ENCODE results near the gene NCAM1. TPM values are rescaled to one million over a fixed set of nuclear protein-coding genes. Genes with fewer than 3 reads are reported as not detected.
"Not testable (repeated sequence)": the region's sequence is repeated elsewhere in the genome, so short reads cannot be mapped to it uniquely, and the experiment has no call there.

Gene NCAM1
- total RNA-seq, 2 experiments from 2014 or later, result 0.72 to 1.0 TPM

DNA sequence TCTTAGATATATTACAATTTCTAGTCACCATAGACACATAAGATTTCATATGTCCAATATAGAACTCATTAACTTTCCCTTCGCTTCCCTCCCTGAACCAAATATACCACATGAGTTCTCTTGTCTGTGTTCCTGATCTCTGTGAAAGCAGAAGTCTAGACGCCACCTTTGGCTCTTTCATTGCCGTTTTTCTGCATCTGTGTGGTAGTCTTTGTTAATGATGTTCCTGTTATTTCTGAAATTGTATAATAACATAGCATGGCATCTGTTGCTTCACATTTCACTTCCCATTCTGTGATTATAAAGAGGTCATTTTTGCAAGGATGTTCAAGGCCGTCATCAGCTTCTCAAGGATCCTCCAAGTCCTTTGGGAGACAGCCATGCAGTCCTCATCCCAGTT lies 58.5 kb downstream of the NCAM1 start:
- Mint-ChIP-seq H3K27ac (no peak overlapping the region), H3K36me3 (no peaks in the 10 kb centered on the region), H3K27me3 (peaks cover 2% of the 10 kb centered on the region), H3K4me3 (no peak overlapping the region), H3K4me1 (no peaks in the 10 kb centered on the region), H3K9me3 (no peaks in the 10 kb centered on the region)
- POLR2A ChIA-PET, result no interaction called here
- no peak for DNase-seq
- ATAC-seq (ENCODE audit: low read depth), result no peak

DNA sequence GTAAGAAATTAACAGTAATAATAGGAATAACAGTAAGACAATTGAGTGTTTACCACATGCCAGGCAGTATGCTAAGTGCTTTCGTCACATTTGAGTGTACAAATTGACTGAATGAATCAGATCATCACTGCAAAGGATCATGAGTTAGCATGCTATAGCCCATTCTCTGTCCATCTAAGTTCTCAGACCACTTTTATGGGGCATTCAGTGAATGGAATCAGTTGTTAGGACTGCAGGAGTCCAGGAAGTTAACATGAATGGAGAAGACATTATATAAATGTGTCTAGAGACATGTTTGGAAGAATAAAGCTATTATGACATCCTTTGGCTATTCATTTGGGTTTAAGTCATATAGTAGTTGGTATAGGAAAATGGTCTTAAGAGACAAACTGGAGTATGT lies 59.9 kb downstream of the NCAM1 start:
- ATAC-seq (ENCODE audit: low read depth) (no peak), DNase-seq (no peak)
- no peaks in the 10 kb centered on the region for H3K9me3 Mint-ChIP-seq
- no peak overlapping the region for H3K4me3 Mint-ChIP-seq
- H3K27ac Mint-ChIP-seq, result no peak overlapping the region
- POLR2A ChIA-PET, result no interaction called here
- H3K36me3 Mint-ChIP-seq, result no peaks in the 10 kb centered on the region
- no peaks in the 10 kb centered on the region for H3K4me1 Mint-ChIP-seq
- H3K27me3 Mint-ChIP-seq, result peaks cover 2% of the 10 kb centered on the region

DNA sequence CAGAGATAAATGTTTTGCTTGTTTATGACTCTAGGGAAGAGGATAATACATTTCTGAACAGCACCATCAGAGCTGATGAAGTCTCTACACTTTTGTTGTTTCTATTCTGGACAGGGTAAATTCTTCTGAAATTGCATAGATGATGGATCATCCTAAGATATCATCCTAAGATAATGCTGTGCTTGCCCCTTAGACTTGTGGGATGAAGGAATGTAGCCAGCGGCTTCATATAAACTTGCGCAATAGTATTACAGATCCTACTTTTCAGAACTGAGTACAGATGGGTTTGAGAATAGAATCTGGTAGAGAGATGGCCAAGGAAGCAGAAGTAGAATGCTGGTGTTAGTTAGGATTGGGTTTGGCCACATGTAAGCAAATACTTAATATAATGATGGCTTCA lies 61.0 kb downstream of the NCAM1 start:
- no peak for ATAC-seq (ENCODE audit: low read depth)
- Mint-ChIP-seq H3K4me3 (no peak overlapping the region), H3K27ac (no peak overlapping the region), H3K27me3 (peaks cover 2% of the 10 kb centered on the region), H3K36me3 (no peaks in the 10 kb centered on the region), H3K4me1 (no peaks in the 10 kb centered on the region), H3K9me3 (no peaks in the 10 kb centered on the region)
- POLR2A ChIA-PET, result no interaction called here
- no peak for DNase-seq

DNA sequence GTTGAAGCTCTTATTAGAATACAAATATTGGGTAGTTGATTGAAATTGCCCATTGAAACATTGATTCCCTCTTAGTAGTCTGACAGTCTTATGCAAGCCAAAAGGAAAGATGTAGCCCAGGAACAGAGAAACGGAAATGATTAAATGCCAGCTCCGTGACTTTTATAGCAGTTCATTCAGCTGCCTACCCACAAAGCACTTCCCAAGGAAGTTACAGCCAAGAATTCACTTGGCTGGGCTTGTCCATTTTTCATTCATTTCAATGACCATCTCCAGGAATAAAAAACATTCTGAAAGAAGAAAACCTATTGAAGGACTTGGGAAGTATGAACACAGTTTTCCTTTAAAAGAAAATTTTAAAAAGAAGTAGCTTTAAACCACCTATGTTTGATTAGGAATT lies 62.0 kb downstream of the NCAM1 start:
- H3K9me3 Mint-ChIP-seq, result no peaks in the 10 kb centered on the region
- POLR2A ChIA-PET, result no interaction called here
- ATAC-seq (ENCODE audit: low read depth) (no peak), DNase-seq (no peak)
- H3K4me3 Mint-ChIP-seq, result no peak overlapping the region
- no peaks in the 10 kb centered on the region for H3K4me1 Mint-ChIP-seq
- H3K36me3 Mint-ChIP-seq, result no peaks in the 10 kb centered on the region
- peaks cover 2% of the 10 kb centered on the region for H3K27me3 Mint-ChIP-seq
- H3K27ac Mint-ChIP-seq, result no peak overlapping the region

DNA sequence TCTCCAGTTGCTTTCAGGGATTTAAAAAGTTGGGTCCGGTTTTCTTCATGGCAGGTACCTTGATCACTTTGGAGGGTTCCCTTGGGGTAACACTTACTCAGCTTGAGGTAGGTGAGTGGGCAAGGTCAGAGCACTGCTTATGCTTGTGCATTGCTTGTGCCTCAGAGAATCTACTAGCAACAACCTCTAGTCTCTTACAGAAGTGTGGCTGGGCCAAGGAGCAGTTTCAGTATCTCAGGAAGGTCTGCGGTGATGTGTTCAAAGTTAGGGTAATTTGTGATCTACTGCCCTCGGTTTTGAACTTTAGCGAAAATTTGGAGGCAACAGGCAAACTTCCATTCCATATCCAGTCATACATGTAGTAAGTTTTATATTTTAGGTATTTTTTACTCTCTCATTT lies 62.8 kb downstream of the NCAM1 start:
- H3K9me3 Mint-ChIP-seq, result no peaks in the 10 kb centered on the region
- ATAC-seq (ENCODE audit: low read depth) (no peak), DNase-seq (no peak)
- no peak overlapping the region for H3K27ac Mint-ChIP-seq
- no peaks in the 10 kb centered on the region for H3K4me1 Mint-ChIP-seq
- H3K27me3 Mint-ChIP-seq, result peaks cover 6% of the 10 kb centered on the region
- no peaks in the 10 kb centered on the region for H3K36me3 Mint-ChIP-seq
- H3K4me3 Mint-ChIP-seq, result no peak overlapping the region
- POLR2A ChIA-PET, result no interaction called here

DNA sequence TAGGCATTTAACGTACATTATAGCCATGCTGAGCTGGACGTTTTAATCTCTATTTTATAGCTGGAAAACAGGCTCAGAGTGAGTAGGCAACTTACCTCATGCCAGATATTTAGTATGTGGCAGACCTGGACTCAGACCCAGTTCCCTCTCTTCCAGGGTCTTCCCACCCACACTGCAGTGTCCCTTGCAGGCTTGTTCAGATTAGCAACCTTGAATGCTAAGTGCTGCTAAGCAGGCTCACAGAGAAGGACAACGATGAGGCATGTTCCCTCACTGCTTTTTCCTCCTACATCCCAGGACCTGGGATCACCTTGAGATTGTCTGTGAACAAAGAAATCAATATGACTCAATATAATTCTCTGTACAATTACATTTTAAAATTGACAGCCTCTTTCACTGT lies 65.6 kb downstream of the NCAM1 start:
- POLR2A ChIA-PET, result no interaction called here
- Mint-ChIP-seq H3K36me3 (no peaks in the 10 kb centered on the region), H3K27me3 (peaks cover 11% of the 10 kb centered on the region), H3K27ac (no peak overlapping the region), H3K9me3 (no peaks in the 10 kb centered on the region), H3K4me1 (no peaks in the 10 kb centered on the region), H3K4me3 (no peak overlapping the region)
- DNase-seq (no peak), ATAC-seq (ENCODE audit: low read depth) (no peak)

DNA sequence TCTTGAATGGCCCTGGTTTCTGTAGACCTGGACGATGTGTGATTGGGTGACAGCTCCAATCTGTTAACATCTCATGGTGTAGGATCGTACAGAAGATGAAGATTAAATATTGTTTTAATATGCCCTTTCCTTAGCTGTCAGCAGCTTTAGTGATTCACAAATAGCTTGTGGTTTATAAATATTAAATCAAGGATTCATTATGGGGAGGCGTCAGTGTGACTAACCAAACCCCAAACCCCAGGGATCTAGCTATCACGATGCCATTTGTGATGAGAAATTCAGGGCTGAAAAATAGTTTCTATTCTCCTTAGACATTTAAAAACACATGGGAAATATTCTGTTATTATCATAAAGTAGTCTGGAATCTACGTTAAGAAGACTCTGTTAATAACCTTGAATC lies 73.4 kb downstream of the NCAM1 start:
- Mint-ChIP-seq H3K4me3 (no peak overlapping the region), H3K27me3 (peaks cover 2% of the 10 kb centered on the region), H3K27ac (no peak overlapping the region), H3K4me1 (no peaks in the 10 kb centered on the region), H3K9me3 (peaks cover 1% of the 10 kb centered on the region), H3K36me3 (no peaks in the 10 kb centered on the region)
- POLR2A ChIA-PET, result no interaction called here
- DNase-seq (no peak), ATAC-seq (ENCODE audit: low read depth) (no peak)

DNA sequence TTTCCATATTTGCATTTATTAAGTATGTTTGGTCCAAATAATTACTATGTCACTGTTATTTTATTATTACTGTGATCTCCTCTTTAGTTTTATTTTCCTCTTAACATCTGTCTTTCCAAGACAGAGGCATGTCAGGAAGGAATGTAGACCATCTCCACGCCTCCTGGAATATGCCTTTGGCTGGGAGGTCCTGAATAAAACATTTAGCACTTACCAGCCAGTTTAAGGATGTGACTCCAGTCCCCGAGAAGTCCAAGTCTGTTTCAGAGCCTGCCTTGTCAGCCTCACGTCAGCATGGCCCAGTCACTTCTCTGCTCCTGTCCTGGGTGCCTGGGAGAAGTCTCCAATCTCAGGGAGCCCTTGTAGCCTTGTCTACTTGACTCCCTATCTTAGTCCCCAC lies 74.5 kb downstream of the NCAM1 start:
- DNase-seq, result no peak
- Mint-ChIP-seq H3K27me3 (no peaks in the 10 kb centered on the region), H3K36me3 (no peaks in the 10 kb centered on the region), H3K27ac (no peak overlapping the region), H3K4me3 (no peak overlapping the region), H3K9me3 (peaks cover 1% of the 10 kb centered on the region), H3K4me1 (no peaks in the 10 kb centered on the region)
- POLR2A ChIA-PET, result no interaction called here
- ATAC-seq (ENCODE audit: low read depth), result no peak

DNA sequence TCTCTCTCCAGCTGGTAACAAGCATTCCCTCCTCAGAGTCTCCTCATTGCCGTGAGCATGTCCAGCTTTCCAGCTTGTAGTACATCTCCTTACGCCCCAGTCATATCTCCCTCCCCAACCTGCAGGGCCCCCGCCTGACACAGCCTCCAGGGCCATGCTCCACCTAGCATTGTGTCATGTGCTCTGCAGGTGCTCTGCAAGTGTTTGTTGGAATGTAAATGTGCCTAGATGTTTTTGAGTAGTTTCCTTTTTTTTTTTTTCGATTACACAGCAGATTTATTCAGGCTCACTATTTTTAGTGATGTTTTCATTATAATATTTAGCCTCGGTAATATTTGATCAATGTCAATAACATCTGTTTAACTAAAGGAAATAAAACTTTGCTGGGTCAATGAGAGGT lies 82.5 kb downstream of the NCAM1 start:
- POLR2A ChIA-PET, result no interaction called here
- H3K4me3 Mint-ChIP-seq, result no peak overlapping the region
- H3K27ac Mint-ChIP-seq, result no peak overlapping the region
- H3K36me3 Mint-ChIP-seq, result no peaks in the 10 kb centered on the region
- no peaks in the 10 kb centered on the region for H3K27me3 Mint-ChIP-seq
- no peak for DNase-seq
- H3K9me3 Mint-ChIP-seq, result peaks cover 3% of the 10 kb centered on the region
- ATAC-seq (ENCODE audit: low read depth), result no peak
- no peaks in the 10 kb centered on the region for H3K4me1 Mint-ChIP-seq

DNA sequence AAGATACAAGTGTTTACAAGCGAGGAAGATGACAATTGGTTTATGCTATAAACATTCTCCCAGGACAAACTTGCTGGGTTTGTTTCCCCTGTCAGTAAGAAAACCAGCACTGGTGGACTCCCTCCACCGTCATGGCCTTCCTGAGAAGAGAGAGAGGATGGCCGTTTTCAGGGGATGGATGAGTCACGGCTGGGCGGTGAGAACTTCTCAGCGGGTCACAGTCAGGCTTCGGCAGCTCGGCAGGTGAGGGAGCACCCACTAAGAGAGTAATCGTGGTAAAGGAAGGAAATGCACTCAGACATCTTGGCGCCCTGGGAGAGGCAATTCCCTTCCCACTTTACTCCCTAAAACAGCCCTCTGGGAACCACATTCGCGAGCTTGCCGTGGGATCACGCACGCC lies 83.9 kb downstream of the NCAM1 start:
- H3K27me3 Mint-ChIP-seq, result no peaks in the 10 kb centered on the region
- no peaks in the 10 kb centered on the region for H3K4me1 Mint-ChIP-seq
- POLR2A ChIA-PET, result no interaction called here
- DNase-seq (no peak), ATAC-seq (ENCODE audit: low read depth) (no peak)
- no peak overlapping the region for H3K4me3 Mint-ChIP-seq
- H3K27ac Mint-ChIP-seq, result no peak overlapping the region
- H3K36me3 Mint-ChIP-seq, result no peaks in the 10 kb centered on the region
- H3K9me3 Mint-ChIP-seq, result peaks cover 2% of the 10 kb centered on the region

DNA sequence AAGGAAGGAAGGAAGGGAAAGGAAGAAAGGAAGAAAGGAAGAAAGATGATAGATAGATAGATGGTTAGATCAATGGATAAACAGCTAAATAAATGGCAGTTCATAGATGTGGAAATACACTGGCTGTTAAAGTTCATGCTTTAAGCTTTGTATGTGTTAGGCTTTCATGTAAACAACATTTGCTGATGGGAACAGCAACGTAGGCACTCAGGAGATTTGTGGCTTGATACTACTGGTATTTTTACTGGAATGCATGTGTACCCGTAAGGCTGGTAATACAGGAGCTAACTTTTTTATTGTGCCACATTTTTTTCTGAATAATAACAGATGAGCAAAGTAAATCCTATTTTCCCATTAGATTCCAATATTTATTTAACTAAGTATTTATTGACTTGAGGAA lies 85.6 kb downstream of the NCAM1 start:
- peaks cover 3% of the 10 kb centered on the region for H3K9me3 Mint-ChIP-seq
- H3K4me3 Mint-ChIP-seq, result no peak overlapping the region
- no peak for ATAC-seq (ENCODE audit: low read depth)
- H3K27me3 Mint-ChIP-seq, result no peaks in the 10 kb centered on the region
- no peak overlapping the region for H3K27ac Mint-ChIP-seq
- no peaks in the 10 kb centered on the region for H3K36me3 Mint-ChIP-seq
- POLR2A ChIA-PET, result no interaction called here
- H3K4me1 Mint-ChIP-seq, result no peaks in the 10 kb centered on the region
- no peak for DNase-seq

DNA sequence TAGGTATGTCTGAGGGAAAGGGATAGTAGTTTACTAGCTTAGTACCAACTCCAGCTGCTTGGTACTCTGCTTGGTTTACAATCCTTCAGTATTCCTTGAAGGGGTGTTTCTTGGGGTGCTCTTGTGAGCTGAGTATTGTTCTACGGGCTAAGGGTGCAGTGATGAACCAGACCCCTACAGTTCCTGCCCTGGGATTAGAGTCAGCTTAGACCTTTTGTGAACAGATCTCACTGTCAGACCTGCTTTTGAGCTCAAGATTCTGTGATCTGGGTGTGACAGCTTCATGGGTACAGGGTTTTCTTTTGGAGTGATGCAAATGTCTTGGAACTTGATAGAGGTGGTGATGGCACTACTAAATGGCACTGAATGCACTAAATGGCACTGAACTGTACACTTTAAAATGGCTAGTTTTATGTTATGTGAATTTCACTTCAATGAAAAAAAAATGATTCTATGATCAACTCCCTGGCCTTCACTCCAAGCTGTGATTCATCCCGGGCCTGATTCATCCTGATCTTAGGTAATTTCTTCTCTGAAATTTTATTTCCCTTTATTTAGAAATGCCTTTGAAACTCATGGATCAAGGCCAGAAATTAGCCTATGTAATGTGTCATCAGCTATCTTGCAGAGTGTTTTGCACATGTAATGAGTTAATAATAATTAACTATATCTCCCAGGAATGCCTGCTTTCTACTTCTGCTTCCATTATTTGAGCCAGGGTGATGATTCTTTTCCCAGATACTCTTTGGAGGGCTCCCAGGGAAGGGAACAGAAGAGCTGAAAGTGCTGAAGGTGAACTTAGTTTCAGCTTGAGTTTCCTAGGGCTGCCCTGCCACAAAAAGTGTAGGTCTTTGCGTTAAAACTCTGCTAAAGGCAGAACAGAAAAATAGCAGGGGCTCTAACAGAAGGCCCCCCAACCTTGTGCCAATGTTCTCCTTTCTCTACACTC lies 87.9 kb downstream of the NCAM1 start:
- no peak for ATAC-seq (ENCODE audit: low read depth)
- POLR2A ChIA-PET, result no interaction called here
- Mint-ChIP-seq H3K27me3 (no peaks in the 10 kb centered on the region), H3K36me3 (no peaks in the 10 kb centered on the region), H3K4me1 (no peaks in the 10 kb centered on the region), H3K4me3 (no peak overlapping the region), H3K27ac (no peak overlapping the region), H3K9me3 (peaks cover 1% of the 10 kb centered on the region)
- DNase-seq, result no peak

DNA sequence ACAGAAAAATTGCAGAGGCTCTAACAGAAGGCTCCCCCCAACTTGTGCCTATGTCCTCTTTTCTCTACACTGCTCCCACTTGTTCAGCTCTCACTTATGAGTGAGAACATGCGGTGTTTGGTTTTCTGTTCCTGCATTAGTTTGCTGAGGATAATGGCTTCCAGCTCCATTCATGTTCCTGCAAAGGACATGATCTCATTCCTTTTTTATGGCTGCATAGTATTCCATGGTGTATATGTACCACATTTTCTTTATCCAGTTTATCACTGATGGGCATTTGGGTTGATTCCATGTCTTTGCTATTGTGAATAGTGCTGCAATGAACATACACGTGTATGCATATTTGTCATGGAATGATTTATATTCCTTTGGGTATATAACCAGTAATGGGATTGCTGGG lies 91.8 kb downstream of the NCAM1 start:
- ATAC-seq (ENCODE audit: low read depth); H3K4me1 Mint-ChIP-seq; H3K27ac Mint-ChIP-seq; POLR2A ChIA-PET; H3K36me3 Mint-ChIP-seq; DNase-seq; H3K4me3 Mint-ChIP-seq; H3K9me3 Mint-ChIP-seq; H3K27me3 Mint-ChIP-seq: not testable (repeated sequence)

DNA sequence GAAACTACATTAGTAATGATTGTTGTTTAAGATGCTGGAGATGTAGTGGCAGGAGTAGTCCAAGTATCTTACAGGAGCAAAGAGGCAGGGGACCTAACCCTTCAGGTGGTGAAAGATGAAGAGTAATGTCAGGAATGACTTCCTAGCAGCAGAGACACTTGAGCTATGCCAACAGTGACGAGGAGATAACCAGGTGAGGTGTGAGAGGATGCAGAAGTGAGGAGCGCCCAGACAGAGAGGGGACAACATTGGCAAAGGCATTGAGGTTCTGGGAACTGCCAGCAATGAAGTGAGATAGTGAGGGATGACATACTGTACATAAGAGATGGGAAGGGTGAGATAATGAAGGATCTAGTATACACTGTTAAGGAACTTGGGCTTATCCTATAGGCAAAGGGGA lies 95.8 kb downstream of the NCAM1 start:
- peaks cover 3% of the 10 kb centered on the region for H3K27me3 Mint-ChIP-seq
- DNase-seq (no peak), ATAC-seq (ENCODE audit: low read depth) (no peak)
- no peaks in the 10 kb centered on the region for H3K9me3 Mint-ChIP-seq
- H3K4me1 Mint-ChIP-seq, result no peaks in the 10 kb centered on the region
- POLR2A ChIA-PET, result no interaction called here
- no peaks in the 10 kb centered on the region for H3K36me3 Mint-ChIP-seq
- no peak overlapping the region for H3K27ac Mint-ChIP-seq
- no peak overlapping the region for H3K4me3 Mint-ChIP-seq

DNA sequence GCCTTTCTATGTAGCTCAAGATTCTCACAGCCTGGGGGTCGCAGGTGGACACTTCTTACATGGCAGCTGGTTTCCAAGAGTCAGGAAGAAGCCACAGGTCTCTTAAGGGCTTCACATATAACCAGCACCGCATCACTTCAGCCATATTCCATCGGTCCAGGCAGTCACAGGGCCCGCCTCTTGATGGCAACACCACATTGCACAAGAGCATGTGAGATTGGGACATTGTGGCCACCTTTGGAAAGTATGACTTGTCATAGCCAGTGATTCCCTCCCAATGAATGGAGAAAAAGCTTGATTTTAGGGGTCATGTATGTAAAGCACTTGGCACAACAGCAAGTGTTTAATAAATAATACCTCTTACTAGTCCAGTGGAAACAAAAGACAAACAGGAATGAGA lies 98.3 kb downstream of the NCAM1 start:
- no peak overlapping the region for H3K4me3 Mint-ChIP-seq
- DNase-seq (no peak), ATAC-seq (ENCODE audit: low read depth) (no peak)
- H3K27me3 Mint-ChIP-seq, result peaks cover 3% of the 10 kb centered on the region
- POLR2A ChIA-PET, result no interaction called here
- H3K27ac Mint-ChIP-seq, result no peak overlapping the region
- H3K9me3 Mint-ChIP-seq, result no peaks in the 10 kb centered on the region
- H3K4me1 Mint-ChIP-seq, result no peaks in the 10 kb centered on the region
- H3K36me3 Mint-ChIP-seq, result no peaks in the 10 kb centered on the region

All from activated naive CD8-positive, alpha-beta T cell treated with anti-CD3 and anti-CD28 coated beads, Interleukin-2, amount 10 ng/mL, durations not matched to agents 7 days and 5 days (primary cell).